PC-9 (cell line): ENCODE measurements around the gene PIKFYVE. TPM values are rescaled to one million over a fixed set of nuclear protein-coding genes. Genes with fewer than 3 reads are reported as not detected.
"Not testable (repeated sequence)": the region's sequence is repeated elsewhere in the genome, so short reads cannot be mapped to it uniquely, and the experiment has no call there.

Experiments used
- BruUV-seq: library from RNA; stranded (reverse); fragments of 400-500 nt; replicated peaks from 2 replicates; lab custom pipeline; 2021; lab: Mats Ljungman, UMichigan
- CTCF ChIA-PET: fragments of 300-600 bp; sonication (Branson Sonifier 250); formaldehyde crosslinking; loops from one replicate; lab custom pipeline; 2022; ENCODE audit warnings: antibody characterized with exemption; lab: Charles Lee
- POLR2A ChIA-PET: fragments of 300-600 bp; sonication (Branson Sonifier 250); formaldehyde crosslinking; loops from one replicate; lab custom pipeline; 2022; ENCODE audit warnings: antibody characterized with exemption; ENCODE audit not compliant: unreplicated experiment; lab: Charles Lee
- DNase-seq, 2 experiments: peaks; one replicate each; pipeline versions ENCODE4 v3.0.0 to v3.0.0-alpha.2; 2015 to 2022; ENCODE audit warnings: mixed read lengths in 1 of 2
- H2AFZ ChIP-seq: fragments of 200-600 bp; sonication (generic); 2 replicates; pipeline ENCODE4 v1.8.1; 2017; ENCODE audit warnings: antibody characterized with exemption
- H3F3A ChIP-seq: fragments of 200-600 bp; sonication (generic); 2 replicates; pipeline ENCODE4 v1.8.1; 2017; ENCODE audit warnings: antibody characterized with exemption, mild to moderate bottlenecking, low read depth; ENCODE audit not compliant: insufficient read depth
- H3K27ac ChIP-seq: fragments of 200-600 bp; sonication (generic); 2 replicates; pipeline ENCODE4 v1.6.1; 2016; ENCODE audit warnings: mixed run types
- H3K27me3 ChIP-seq: fragments of 200-600 bp; sonication (generic); 2 replicates; pipeline ENCODE4 v1.6.1; 2016; ENCODE audit warnings: low read depth, mixed run types; ENCODE audit not compliant: insufficient read depth
- H3K36me3 ChIP-seq: fragments of 200-600 bp; sonication (generic); 2 replicates; pipeline ENCODE4 v1.6.1; 2016; ENCODE audit warnings: low read depth, mixed run types
- H3K4me1 ChIP-seq: fragments of 200-600 bp; sonication (generic); replicated peaks from 2 replicates; pipeline ENCODE4 v1.6.1; 2016; ENCODE audit warnings: mixed run types; ENCODE audit not compliant: insufficient read depth
- H3K4me2 ChIP-seq: fragments of 200-600 bp; sonication (generic); 2 replicates; pipeline ENCODE4 v1.6.1; 2017; ENCODE audit warnings: mixed run types
- H3K4me3 ChIP-seq: fragments of 200-600 bp; sonication (generic); 2 replicates; pipeline ENCODE4 v1.6.1; 2016; ENCODE audit warnings: mixed run types
- H3K79me2 ChIP-seq: fragments of 200-600 bp; sonication (generic); 2 replicates; pipeline ENCODE4 v1.6.1; 2017; ENCODE audit warnings: low read depth, mixed run types
- H3K9me2 ChIP-seq: fragments of 200-600 bp; sonication (generic); 2 replicates; pipeline ENCODE4 v1.8.1; 2017; ENCODE audit warnings: mild to moderate bottlenecking; ENCODE audit not compliant: insufficient read depth
- H3K9me3 ChIP-seq: fragments of 200-600 bp; sonication (generic); 2 replicates; pipeline ENCODE4 v1.8.1; 2016; ENCODE audit warnings: low read depth; ENCODE audit not compliant: insufficient read depth
- H4K20me1 ChIP-seq: fragments of 200-600 bp; sonication (generic); 2 replicates; pipeline ENCODE4 v1.8.1; 2017; ENCODE audit not compliant: insufficient read depth
- EZH2 ChIP-seq: fragments of 200-600 bp; sonication (generic); IDR thresholded peaks from 2 replicates; pipeline ENCODE4 v1.8.0; 2017; ENCODE audit warnings: antibody characterized with exemption, low read depth
- intact Hi-C: fragments of 100-400 bp; cut with micrococcal nuclease; formaldehyde crosslinking; loops from one replicate; pipeline ENCODE4 v1.10.0; 2022; ENCODE audit not compliant: unreplicated experiment
- total RNA-seq: library from RNA; stranded (reverse); gene quantifications from 2 replicates; pipeline ENCODE4 v1.2.3, GENCODE V29; 2021
- TF ChIP-seq, protein P1 (sequence below): fragments of 200-600 bp; sonication (generic); conservative IDR thresholded peaks from 2 replicates; pipeline ENCODE4 v1.6.1; 2017; ENCODE audit warnings: mixed run types, antibody characterized with exemption, mild to moderate bottlenecking, moderate library complexity

PIKFYVE gene
- total RNA-seq, 1 experiment from 2014 or later: 14.6 TPM

DNA sequence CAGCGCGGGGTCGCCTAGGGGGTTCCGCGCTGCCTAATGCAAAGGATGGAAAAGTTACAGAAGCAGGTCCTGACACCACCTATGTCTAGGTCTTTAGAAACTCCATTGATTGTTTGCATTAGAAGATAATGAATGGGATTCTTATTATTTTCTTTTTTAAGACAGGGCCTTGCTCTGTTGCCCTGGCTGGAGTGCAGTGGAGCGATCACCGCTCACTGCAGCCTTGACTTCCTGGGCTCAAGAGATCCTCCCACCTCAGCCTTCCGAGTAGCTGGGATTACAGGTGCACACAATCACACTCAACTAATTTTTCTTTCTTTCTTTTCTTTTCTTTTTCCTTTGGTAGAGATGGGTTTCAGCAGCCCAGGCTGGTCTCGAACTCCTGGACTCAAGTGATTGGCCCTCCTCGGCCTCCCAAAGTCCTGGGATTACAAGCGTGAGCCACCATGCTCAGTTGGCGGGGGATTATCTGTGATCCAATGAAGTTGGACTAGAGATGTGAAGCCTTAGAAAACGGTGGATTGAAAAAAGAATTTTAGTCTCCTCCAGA is 10.4 kb upstream of the PIKFYVE start:
- Histone ChIP-seq H3K4me2 (peak overlapping the region; percentile 75), H3K9me2 (no peaks in the 10 kb centered on the region), H2AFZ (peak overlapping the region; percentile 90), H3K79me2 (peaks cover 36% of the 10 kb centered on the region), H3K4me3 (peak overlapping the region; percentile 84), H3K9me3 (no peaks in the 10 kb centered on the region), H3K27ac (peak overlapping the region; percentile 43), H4K20me1 (no peaks in the 10 kb centered on the region), H3F3A (peaks cover 32% of the 10 kb centered on the region), H3K27me3 (no peaks in the 10 kb centered on the region), H3K4me1 (peaks cover 28% of the 10 kb centered on the region), H3K36me3 (peaks cover 28% of the 10 kb centered on the region)
- TF ChIP-seq, protein P1, sequence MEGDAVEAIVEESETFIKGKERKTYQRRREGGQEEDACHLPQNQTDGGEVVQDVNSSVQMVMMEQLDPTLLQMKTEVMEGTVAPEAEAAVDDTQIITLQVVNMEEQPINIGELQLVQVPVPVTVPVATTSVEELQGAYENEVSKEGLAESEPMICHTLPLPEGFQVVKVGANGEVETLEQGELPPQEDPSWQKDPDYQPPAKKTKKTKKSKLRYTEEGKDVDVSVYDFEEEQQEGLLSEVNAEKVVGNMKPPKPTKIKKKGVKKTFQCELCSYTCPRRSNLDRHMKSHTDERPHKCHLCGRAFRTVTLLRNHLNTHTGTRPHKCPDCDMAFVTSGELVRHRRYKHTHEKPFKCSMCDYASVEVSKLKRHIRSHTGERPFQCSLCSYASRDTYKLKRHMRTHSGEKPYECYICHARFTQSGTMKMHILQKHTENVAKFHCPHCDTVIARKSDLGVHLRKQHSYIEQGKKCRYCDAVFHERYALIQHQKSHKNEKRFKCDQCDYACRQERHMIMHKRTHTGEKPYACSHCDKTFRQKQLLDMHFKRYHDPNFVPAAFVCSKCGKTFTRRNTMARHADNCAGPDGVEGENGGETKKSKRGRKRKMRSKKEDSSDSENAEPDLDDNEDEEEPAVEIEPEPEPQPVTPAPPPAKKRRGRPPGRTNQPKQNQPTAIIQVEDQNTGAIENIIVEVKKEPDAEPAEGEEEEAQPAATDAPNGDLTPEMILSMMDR: 0 out of 2 replicates have a peak, but pooled peaks have one; percentile 32
- TF ChIP-seq EZH2: no peak
- BruUV-seq: no TSS peak
- intact Hi-C loops: loop anchor here (1.0 to 10.0 kb wide), 5 partner anchors 11 to 511 kb away; partner anchors contain the start of gene PIKFYVE
- DNase-seq: no peak
- CTCF ChIA-PET: interaction anchor here (0.6 kb wide), 1 partner anchor 1393 kb away, joined by 10 read pairs; no protein-coding TSS in a partner anchor
- POLR2A ChIA-PET: no interaction called here

DNA sequence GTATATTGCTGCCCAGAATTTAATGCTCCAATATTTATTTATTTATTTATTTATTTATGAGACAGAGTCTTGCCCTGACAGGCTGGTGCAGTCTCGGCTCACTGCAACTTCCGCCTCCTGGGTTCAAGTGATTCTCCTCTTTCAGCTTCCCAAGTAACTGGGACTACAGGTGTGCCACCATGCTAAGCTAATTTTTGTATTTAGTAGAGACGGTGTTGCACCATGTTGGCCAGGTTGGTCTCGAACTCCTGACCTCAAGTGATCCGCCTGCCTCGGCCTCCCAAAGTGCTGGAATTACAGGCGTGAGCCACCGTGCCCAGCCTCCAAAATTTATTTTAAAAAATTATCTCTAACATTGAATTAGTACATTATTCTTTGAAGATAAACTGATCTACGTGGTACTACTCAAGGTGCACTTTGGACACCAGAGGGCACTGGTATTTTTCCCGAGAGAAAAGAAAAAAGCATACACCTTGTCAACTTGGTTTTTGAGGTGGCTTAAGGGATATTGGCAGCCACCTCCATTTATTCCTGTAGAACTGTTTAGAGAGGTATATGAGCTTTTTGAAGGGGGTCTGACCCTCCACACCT is 9.8 kb upstream of the PIKFYVE start:
- intact Hi-C loops: loop anchor here (5.0 to 10.0 kb wide), 2 partner anchors 244 to 511 kb away; no protein-coding TSS in a partner anchor

DNA sequence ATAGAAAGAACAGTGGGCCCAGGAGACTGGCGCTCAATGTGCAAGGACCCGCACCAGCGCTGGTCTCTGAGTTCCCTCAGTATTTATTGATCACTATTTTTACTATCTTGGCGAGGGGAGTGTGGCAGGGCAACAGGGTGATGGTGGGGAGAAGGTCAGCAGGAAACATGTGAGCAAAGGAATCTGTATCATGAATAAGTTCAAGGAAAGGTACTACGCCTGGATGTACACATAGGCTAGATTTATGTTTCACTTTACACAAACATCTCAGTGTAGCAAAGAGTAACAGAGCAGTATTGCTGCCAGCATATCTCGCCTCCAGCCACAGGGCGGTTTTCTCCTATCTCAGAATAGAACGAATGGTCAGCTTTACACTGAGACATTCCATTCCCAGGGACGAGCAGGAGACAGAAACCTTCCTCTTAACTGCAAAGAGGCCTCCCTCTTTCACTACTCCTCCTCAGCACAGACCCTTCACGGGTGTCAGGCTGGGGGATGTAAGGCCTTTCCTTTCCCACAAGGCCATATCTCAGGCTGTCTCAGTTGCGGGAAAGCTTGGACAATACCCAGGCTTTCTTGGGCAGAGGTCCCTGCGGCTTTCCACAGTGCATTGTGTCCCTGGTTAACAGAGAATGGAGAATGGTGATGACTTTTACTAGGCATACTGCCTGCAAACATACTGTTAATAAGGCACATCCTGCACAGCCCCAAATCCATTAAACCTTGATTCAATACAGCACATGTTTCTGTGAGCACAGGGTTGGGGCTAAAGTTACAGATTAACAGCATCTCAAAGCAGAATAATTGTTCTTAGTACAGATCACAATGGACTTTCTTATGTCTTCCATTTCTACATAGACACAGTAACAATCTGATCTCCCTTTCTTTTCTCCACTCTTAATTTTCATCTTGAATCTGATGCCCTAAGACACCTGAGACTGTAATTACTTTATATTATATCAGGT is 8.9 kb upstream of the PIKFYVE start:
- POLR2A ChIA-PET, H3K4me3 ChIP-seq, CTCF ChIA-PET, DNase-seq, BruUV-seq, H4K20me1 ChIP-seq, H3K9me3 ChIP-seq, H3K27ac ChIP-seq, H3K27me3 ChIP-seq, H3K4me2 ChIP-seq, H3K9me2 ChIP-seq, H2AFZ ChIP-seq: not testable (repeated sequence)
- peaks cover 13% of the 10 kb centered on the region for H3K4me1 ChIP-seq
- peaks cover 14% of the 10 kb centered on the region; the same call in 1 of the 2 replicates for H3K36me3 ChIP-seq
- intact Hi-C loops: loop anchor here (5.0 to 10.0 kb wide), 2 partner anchors 245 to 512 kb away; no protein-coding TSS in a partner anchor
- peaks cover 21% of the 10 kb centered on the region for H3K79me2 ChIP-seq
- H3F3A ChIP-seq: peaks cover 25% of the 10 kb centered on the region

More for the DNA sequence above, 9.8 kb upstream of the PIKFYVE start:
- no peak for TF ChIP-seq EZH2
- TF ChIP-seq, protein P1: no peak; the same call in 1 of the 2 replicates
- ChIA-PET POLR2A (no interaction called here), CTCF (interaction anchor here (0.6 kb wide), 1 partner anchor 1393 kb away, joined by 10 read pairs; no protein-coding TSS in a partner anchor)
- Histone ChIP-seq H3K27me3 (no peaks in the 10 kb centered on the region), H3F3A (peaks cover 26% of the 10 kb centered on the region), H3K4me3 (no peak overlapping the region), H3K79me2 (peaks cover 29% of the 10 kb centered on the region), H3K4me1 (peaks cover 22% of the 10 kb centered on the region), H3K4me2 (no peak overlapping the region), H2AFZ (no peak overlapping the region), H3K27ac (no peak overlapping the region), H3K9me3 (no peaks in the 10 kb centered on the region), H4K20me1 (no peaks in the 10 kb centered on the region), H3K9me2 (no peaks in the 10 kb centered on the region), H3K36me3 (peaks cover 23% of the 10 kb centered on the region)
- BruUV-seq: no TSS peak
- no peak for DNase-seq
